GM18499 (cell line): ENCODE data around the gene KLHL29.

Source experiments
- ATAC-seq: cut with Tn5 transposase; IDR thresholded peaks from one replicate; pipeline ENCODE4 v1.9.1; 2021; ENCODE audit warnings: moderate number of reproducible peaks; ENCODE audit not compliant: insufficient read depth, unreplicated experiment

The KLHL29 gene

DNA sequence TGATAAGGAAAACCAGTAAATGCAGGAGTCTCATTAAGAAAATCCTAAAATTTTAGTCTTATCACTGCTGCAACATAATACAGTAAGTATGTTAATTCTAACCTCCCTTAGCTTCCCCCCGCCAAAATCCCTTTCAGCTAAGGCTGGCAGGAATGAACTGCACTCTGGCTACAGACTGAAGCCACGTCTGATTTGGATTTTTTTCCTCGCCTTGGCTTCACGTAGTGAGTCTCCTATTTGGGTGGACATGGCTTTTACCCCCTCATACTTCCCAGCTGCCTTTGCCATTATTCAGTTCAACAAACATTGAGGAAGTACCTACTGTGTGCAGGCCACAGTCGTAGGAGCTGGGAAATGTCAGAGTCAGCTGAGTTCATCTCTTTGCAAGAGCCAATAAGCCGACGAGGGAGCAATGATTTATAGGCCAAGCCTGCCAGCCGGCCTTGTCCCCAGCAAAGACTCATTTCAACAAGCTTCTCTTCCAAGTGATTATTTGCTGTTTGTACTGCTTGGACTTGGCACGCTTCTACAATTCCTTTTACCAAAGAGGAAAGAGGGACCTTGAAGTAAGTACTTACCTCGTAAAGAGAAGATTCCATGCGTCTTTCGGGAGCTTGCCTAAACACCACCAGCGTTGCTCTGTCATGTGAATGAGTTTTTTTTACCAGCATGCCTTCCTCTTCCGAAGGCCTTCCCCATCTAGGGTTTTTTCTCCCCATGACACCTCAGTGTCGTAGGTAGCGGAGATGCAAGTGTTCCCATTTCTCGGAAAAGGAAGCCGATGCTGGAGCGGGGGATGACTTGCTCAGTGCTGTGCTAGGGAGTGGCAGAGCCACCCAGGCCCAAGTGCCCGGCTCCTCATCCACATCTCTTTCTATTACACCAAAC is 138.6 kb downstream of the KLHL29 start:
- no peak for ATAC-seq

DNA sequence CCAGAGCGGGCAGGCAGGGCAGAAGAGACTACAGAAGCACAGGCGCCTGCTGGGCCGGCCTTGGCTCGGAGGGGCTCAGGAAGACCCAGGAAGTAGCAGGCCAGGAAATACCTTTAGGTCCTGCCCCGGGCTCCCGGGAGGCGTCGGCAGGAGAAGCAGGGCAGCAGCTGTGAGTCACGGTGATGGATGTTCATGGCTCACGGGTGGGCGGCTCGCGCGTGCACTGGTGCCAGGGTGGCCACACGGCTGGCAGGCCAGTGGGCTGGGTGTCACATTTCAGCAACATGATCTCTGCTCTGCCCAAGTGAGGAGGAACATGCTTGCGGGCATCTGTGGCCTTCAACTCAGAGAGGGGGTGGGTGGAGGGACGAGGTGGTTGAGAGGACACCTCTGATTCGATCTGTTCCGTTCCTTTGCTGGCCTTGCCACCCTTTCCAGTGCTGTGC is 139.3 kb downstream of the KLHL29 start:
- ATAC-seq: no peak

DNA sequence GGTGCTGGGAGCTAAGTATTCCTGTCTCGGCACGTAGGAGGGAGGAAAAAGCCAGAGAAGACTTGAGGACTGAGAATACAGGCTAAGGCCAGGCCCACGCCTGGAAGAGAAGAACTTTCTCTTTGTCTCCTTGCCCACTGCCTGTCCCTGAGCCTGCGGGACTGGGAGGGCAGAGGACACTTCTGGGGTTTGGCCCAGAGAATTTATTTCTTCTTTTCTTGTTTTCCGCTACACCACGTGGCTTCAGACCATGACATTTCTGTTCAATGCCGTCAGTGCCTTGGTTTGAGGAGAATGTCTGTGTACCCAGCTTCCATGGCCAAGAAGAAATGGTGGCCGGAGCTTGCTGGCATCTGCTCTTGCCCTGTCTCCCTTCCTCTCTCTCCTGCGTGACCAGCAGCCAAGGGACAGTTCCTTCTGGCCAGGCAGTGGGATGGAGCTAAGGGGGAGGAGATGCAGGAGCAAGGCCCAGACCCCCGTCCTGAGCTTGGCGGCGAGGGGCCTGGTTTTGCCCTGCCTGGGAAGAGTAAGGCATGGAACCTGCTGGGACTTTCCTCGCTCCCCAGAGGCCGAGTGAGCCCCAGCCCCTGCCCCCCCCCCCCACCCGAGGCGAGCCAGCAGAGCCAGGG is 140.3 kb downstream of the KLHL29 start:
- no peak for ATAC-seq

DNA sequence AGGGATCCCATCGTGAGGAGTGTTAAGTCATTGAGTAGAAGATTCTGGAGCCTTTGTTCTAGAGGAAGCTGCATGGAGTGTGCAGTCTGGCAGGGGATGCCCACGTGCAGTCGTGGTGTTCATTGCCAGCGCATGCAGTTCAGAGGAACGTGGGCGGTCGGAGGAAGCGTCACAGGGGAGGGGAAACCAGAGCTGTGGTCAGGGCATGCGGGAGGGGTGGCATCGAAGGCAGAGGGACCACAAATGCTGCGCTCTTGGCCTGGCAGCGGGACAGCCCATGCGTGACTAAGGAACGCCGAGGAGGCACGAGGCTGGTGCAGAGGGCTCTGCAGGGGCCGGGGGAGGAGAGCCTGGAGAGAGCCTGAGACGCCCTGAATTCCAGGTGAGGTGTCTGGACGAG is 141.1 kb downstream of the KLHL29 start:
- no peak for ATAC-seq

DNA sequence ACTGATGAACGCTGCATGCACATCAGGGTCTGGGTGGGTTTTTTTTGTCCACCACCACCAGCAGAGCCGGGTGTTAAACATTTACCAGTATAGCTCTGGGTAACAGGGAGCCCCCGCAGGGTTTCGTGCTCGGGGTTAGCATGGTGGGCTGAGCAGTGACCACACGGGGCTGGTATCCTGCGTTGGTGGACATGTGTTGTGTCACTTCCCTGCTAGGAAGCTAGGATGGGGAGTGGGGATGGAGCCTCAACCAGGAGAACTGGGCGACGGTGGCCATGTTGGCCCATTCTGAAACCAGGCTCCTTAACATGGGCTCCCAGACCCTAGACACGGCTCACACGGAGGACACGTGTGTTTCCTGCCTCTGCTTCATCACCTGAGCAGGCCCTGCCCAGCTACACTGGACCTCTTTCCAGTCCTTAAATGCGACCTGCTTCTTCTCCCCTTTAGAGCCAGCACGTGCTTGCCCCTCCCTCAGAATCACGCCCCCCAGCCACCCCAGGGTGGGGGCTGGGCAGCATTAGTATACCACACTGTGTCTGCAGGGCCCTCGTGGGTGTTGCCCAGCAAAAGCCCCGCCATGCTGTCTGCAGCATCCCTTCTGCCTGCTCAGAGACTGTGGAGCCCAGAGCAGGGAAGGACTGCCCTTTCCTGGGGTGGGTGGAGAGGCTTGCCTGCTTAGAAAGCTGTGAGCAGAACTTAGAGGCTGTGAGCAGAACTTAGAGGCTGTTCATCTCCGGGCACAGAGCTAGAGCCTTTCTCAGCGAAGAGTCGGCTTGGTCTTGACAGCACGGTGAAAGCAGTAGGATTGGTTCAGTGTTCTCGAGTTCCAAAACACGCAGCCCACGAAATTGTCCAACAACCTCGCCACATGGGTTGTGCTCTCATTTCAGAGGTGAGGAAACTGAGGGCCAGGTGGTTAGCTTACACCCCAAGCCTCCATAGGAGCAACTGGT is 142.1 kb downstream of the KLHL29 start:
- no peak for ATAC-seq

DNA sequence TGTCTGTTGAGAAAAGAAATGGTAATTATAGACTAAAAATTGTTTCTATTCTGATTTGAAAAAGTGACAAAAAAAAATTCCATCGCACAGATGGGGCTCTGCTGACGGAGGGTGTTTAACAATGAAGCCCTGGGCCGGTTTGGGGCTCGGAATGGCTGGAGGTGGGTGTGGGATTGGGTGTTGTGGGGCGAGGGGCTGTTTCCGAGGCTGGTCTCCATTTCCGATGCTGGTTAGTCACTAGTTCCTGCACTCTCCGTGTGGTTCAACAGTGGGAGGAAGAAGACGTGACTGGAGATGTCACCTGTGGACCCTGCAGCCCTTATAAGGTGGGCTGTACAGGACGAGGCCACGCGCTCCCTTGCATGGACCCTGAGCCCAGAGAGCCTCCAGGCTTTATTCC is 143.2 kb downstream of the KLHL29 start:
- ATAC-seq: no peak

DNA sequence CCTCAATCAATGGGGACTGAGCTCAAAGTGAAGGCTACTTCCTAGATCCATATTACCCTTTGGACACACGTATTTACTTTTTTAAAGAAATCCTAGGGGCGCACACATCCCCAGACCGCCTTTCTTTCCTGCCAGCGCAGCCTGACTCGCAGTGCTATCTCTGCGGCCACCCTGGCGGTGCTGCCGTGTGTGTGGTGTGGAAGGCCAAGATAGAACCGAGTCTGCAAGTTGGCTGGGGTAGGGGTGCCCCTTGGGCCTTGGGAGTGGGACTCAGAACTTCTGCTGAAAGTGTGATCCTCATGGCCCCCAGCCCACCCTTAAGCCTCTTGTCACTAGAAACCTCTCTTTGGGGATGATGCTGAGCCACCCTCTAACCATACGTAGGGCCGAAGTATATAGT is 143.7 kb downstream of the KLHL29 start:
- no peak for ATAC-seq

DNA sequence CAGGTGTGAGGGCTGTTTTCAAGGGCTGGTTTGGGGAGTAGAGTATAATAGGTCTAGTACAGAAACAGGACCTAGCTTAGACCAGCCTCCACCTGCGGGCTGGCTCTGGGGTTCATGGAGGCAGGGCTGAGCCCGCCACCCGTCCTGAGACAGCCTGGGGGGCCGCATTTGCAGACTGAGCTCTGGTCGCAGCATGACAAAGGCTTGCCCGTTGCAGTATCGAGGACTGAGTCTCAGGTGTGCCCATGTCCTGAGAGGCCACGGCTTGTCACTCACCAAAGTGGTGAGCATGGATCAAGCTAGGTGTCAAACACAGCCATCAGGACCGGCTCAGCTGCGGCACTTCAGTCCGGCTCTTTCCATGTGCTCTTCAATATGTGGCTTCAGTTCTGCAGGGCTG is 144.7 kb downstream of the KLHL29 start:
- ATAC-seq: no peak

DNA sequence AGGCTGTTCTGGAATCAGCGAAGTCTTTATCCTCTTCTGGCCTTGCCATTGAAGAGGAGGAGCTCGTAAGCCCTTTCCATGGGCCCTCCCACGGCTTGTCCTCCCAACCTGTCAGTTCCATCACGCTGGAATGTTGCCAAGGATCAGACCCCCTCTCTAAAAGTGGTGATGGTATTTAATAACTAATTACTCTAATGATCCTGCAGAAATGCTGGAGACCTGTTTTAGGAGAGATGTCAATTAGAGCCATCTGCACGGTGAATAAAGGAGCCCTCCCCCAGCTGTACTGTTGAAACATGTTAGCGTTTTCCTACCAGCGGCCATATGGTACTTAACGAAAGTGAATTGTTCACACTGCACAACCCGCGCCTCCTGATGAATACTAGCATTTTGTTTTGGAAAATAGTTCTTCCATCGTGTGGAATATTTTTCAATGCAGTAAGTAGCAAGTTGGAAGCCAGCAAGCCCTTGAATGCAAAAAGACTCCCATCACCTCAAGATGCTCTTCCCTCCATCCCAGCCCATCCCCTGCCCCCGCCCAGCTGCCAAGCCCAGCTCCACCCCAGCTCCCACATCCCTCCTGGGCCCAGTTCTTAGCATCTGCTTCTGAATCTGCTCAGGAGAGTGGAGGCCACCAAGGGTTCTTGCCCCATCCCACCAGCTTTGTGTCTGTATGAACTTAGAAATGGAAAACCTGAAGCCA is 145.4 kb downstream of the KLHL29 start:
- ATAC-seq: no peak

DNA sequence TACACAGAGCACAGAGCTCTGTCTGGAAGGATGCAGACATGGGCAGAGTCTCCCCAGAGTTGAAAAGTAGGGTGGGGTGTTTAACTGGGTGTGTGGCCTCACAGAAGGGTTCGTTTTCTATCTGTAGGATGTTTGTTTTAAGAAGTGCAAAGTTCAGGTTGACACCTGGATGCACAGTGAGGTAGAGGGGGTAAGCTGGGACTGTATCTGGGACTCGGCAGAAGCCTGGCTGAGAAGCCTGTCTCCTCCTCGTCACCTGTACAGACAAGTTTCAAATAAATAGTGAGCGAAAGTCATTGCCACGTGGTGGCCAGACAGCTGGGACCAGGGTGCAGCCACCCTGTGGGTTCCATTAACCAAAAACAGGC is 145.9 kb downstream of the KLHL29 start:
- ATAC-seq: no peak

DNA sequence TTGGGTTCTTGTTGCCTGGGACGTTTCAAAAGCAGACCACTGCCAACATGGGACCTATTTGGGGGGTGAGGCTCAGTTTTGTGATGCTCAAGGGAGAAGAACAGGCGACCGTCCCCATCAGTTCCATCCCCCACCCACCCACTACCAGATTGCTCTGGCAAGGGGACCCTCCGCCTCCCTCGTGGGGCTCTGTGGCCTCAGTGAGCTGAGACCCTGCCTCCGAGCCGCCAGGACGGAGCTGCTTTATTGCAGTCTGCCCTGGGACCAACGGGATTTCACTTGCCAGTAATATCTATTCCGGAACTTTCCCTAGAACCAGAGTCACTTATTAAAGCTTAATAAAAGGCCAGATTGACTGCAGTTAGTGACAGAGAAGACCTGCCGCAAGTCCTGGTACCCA is 146.3 kb downstream of the KLHL29 start:
- ATAC-seq: no peak

DNA sequence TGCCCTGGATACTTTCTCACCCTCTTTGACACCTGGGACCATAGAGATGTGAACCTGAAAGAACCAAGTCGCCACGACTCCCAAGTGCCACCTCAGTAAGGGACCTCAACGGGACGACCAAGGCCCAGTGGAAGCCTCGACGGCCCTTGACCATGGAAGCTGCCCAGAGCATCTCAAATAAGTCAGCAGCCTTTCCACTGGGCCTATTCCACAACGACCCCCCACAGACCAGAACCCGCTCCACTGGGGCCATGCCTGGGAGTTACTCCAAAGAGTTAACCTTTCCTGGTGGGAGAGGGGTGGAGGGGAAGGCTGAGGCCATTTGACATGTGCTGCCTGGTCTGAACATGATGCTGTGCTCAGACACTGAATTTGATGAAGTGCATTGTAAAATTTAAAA is 146.9 kb downstream of the KLHL29 start:
- no peak for ATAC-seq

DNA sequence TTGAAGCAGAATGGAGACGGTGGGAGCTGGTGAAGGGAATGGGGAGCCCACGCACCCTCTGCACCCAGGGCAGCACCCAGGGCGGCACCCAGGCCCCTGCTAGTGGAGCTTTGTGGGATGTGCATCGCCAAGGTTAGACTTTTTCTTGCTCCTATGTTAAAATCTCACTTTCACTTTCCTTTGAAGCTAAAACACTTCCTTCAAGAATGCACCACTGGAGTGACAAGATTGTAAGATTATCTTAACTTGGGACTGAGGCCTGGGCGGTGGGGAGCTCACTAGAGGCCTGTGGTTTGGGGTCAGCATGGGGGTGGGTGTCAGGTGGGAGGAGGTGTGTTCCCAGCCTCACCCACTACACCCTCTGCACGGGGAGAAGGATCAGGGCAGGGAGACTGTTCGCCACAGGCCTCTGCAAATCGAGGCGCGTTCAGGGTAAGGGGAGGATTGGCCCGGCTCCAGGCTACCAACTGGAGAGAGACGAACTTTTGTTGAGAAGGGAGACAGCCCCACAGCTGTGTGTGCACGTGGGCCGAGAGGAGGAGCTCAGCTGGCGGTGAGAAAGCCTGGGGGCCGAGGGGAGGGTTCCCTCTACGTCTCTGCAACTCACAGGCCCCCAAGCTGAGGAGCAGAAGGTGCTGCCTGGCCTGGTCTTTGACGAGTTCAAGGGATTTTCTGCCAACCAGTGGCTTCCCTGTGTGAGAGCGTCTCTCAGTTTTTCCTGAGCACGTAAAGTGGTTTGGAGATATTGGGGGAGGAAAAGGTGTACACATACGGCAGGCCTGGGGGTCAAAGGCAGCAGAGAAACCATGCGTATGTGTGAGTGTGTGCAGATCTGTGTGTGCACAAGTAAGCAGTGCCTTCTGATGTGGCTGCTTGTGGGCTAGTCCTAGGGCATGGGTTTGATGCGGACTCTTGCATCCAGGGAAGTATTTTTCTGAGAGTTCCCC is 147.7 kb downstream of the KLHL29 start:
- no peak for ATAC-seq

DNA sequence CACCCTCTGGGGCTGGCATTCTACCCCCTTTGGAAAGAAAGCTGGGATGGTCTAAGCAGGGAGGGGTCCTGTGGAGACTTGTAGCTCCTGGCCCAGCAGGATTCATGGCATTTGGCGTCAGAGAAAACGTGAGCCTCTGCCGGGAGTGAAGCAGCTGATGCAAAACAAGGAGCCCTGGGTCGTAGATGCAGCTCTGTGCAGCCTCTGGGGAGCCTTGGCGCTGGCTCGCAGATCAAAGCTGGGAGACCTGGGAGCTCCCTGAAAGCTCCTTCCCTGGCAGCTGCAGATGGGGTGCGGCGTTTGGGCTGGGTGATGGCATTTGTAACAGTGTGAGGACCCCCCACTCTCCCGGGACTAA is 148.3 kb downstream of the KLHL29 start:
- no peak for ATAC-seq

DNA sequence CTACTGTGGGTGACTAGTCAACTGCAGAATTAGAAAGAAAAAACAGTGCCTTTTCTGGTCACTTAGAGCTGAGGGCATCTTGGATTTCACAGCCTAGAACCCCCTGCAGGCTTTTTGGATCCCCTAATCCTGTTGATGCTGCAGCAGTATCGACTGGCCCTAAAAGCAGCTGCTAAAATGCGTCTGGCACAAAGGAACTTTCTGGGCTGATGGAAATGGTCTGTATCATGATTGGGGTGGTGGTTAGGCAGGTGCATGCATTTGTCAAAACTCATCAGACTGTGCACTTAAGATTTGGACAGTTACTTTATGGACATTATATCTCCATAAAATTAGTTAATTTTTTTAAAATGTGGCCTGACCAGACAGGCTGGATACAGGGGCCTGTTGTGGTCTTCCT is 149.8 kb downstream of the KLHL29 start:
- no peak for ATAC-seq

DNA sequence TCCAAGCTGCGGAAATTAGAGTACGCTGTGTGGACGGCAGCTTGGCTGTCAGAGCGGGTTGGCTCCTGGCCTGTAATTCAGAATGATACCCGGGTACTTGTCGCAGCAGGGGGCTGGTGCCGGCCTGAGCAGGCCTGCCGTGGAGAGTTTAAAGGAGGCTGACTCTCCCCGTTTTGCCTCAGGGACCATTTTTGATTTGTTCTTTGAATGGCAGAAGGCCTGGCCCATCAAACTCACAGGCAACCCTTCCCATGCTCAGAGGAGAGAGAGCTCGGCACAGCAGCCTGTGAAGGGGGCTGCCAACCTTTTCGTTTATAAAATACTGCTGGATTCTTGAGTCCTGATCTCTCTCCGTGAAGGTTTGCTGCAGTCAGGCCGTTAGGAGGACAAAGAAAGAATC is 151.3 kb downstream of the KLHL29 start:
- ATAC-seq: no peak

DNA sequence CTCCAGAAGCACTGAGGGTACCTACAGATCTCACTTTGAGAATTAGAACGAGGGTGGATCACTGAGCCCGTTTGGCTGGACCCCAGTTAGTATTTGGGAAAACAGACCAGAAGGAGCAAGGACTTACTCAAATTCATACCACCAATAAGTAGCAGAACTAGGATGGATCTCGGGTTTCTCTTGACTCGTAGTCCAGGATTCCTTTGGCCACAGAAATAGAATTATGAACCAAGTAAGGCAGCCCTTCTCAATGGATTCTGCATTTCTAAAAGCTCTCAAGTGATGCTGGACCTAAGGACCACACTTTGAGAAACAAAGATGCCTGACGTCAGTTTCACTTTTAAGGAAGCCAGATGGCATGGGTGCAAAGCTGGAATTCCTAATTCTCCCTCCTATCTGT is 153.0 kb downstream of the KLHL29 start:
- ATAC-seq: no peak

DNA sequence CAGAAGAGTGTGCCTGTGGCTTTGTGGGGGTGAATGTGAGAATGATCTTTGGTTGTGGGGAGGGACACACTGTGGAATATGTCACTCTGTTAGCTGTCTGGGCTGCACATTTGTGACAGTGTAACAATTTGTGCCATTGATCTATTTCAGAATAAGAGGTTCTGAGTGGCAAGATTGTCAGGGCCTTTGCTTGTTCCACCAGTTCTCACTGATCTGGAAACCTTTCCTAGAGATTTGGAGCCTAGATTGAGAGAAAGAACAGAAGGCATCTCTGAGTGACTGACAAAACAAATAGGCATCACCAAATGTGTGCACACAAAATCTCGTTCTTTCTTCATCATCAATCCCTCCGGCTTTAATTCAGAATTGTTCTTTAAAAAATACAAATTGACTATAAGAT is 153.6 kb downstream of the KLHL29 start:
- ATAC-seq: no peak

DNA sequence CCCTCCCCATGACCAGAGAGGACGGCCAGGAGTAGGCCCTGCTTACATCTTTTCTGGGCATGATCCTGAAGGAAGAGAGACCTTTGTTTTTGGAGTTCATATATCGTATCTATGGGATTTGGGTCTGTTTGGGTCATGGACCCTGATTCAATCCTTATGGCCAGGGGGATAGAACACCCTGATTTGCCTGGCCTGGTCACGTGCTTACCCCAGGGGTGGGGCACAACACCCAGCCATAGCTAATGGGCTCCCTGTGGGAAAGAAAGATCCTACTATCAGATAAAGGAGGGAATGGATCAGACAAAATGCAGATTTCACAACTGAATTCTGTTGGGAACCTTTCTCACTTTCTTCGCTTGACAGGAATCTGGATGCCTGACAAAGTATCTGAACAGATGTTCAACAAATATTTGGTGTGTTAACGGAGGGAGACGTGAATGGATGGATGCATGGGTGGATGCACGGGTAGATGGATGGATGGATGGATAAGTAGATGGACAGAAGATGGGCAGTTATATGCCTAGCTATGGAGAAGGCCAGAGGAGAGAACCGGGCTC is 155.9 kb downstream of the KLHL29 start:
- ATAC-seq: no peak
